SHP77 treated with DMSO at 0.1 percent for 48 hours (cell line): ENCODE results near the gene GUCY2D.

Experiments
- DNase-seq: peaks from one replicate; lab custom pipeline; 2025; lab: John Stamatoyannopoulos, UW

GUCY2D gene

DNA sequence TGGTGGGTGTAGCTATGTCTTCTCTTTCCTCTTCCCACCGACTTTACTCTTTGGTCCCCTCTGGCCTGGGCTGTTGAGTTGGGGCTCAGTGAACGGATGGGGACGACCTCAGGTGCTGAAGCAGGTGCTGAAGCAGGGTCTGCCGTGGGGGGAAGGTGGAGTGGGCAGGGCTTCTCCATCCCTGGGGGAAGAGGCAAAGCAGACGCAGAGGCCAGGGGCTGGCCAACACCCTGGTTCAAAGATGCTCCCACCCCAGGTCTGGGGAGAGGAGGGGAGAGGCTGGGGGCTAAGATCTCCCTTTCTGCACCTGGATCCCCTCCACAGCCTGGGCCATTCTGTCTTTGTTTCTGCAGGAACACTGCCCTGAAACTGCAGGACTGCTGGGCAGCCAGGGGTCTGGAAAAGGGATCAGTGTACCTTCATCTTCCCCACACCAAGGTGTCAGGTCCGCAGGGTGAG is 62.2 kb downstream of the GUCY2D start:
- no peak for DNase-seq

DNA sequence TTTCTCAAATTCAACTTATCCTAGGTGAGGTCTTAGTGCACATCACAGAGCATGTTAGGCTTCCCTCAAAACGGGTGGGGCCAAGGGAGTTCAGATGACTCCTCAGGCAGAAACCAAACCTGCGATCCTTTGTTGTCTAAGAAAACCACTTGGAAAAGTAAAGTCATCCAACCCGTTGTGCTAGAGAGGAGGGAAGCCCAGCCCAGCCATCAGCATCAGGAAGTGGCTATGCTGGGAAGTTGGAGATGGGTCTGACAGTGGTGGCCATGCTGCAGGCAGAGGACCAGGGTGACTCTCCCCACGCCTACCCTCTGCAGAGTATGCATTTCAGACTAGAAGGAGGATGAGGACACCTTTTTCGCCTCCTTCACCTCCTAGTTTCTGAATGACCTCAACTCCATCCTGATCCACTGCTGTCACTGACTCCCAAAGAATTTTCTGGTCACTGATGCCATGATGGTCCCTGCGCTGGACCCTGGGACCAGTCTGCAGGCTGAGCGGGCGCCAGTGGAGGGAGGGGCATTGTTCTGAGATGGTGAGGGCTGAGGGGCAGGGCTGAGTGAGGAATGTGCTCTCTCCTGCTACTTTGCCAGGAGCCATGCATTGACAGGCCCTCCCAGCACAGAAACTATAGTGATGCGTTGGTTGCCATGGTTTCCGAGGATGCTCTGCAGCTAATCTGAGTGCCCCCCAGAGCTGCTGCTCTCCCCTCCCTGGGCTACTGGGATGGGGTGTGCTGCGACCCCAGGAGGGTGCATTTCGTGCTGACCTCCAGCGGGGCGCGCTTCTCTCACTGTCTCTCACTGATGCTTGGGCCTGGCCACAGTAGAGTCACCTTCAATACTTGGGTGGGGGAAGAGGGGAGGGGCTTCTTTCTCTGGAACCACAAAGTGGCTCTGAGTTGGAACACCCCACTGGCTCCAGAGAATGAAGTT is 64.7 kb downstream of the GUCY2D start:
- DNase-seq = no peak

GRCh38 chr17:8067806-8068205 is 65.4 kb downstream of the GUCY2D start:
- DNase-seq = no peak

DNA sequence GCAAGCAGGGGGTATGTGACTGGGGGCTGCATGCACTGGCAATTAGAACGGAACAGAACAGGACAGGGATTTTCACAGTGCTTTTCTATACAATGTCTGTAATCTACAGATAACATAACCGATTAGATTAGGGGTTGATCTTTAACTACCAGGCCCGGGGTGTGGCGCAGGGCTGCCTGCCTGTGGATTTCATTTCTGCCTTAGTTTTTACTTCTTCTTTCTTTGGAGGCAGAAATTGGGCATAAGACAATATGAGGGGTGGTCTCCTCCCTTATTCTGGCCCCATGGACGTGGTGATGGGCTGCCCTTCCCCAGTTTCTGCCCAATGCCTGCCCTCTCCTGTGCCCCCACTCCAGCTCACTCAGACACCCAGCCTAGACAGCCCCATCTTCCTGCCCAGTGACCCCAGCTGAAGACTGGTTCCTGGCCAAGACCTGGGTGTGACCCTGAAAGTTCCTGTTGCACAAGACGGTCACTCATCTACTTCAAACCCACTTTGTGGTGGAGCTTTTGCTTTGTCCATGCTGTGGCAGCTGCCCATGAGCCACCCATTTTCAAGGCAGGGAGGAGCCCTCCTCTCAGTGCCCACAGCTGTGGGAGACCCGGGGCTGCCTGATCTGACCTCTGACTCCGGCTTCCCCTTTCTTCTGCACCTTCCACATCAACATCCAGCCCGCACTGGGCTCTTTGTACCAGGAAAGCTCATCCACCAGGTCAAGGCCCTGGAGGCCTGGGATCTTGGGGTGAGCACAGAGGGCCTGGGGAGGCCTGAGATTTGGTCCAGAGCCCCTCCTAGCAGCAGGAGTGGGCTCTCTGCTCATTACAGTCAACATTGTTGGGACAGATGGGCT is 66.5 kb downstream of the GUCY2D start:
- DNase-seq = no peak

- DNase-seq = no peak
Observed at GRCh38 chr17:8069587-8069860, 67.1 kb downstream of the GUCY2D start.
